ENCODE measurements around the gene ME3.

DNA sequence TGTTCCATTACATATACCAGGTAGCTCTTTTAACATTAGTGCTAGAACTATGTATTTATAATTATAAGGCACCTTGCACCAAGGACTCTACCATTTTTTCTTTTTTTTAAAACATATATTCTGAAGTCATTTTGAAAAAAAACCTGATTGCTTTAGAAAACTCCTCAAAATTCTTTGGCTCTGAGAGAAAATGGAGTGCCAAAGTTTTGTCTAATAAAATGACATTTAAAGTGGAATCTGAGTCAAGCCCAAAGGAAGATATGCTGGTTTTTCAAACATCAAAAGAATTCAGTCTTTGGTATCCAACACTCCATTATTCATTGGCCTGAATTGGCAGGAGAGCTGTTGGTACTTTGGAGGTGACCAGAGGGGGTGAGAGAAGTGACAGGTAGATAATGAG is 116.5 kb downstream of the ME3 start:
- no peak for TF ChIP-seq YY1 (IDR thresholded peaks at IDR 0.05; ENCODE audit: insufficient read depth, insufficient read length)
- TF ChIP-seq SUZ12 (IDR thresholded peaks at IDR 0.05; ENCODE audit: extremely low read depth, insufficient read depth, insufficient read length): no peak
